WI38 (cell line): ENCODE results near the gene RGS16.
A peak's percentile ranks its signal among the peaks of the same experiment; 100 is the strongest.

Source experiments
- H3K4me3 ChIP-seq: 2 replicates; pipeline ENCODE4 v1.5.1; 2011; ENCODE audit warnings: low read depth, mild to moderate bottlenecking, control low read depth, low read length
- TF ChIP-seq, protein P1 (sequence below): IDR thresholded peaks from 2 replicates; pipeline ENCODE4 v1.5.1; 2012; ENCODE audit warnings: low read depth, mild to moderate bottlenecking, control low read depth, low read length

RGS16 gene

DNA sequence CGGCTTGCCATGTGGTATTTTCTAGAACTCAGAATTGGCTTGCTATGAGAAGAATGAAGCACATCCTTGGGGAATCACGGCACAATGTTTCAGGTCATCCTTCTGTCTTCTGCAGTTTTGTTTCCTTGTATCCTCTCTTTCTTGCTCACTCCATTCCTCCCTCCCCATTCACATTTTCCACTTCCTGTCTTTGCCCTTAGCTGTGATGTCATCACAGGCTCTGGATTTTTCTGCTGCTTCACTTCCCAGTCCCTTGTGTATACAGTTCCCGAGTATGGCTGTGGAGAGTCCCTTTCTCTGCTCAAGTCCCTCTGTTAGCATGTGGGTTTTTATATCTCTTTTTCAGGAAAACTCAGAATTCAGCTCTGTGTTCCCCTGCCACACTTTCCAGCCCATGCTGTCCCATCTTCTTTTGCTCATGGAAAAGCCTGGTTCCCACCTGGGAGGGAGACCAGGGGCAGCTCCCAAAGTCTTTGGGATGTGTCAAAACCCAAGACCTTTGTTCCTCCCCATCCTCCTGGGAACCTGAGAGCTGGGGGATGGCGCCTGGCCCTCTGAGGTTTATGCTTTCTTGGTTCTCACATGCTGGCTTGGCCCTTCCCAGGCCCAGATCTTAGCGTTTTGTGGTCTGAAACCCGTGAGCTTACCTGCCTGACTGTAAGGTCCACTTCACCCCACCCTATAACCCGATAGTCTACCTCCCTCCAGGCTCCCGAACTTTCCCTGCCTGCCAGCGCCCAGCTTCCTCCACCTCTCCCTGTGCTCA, 4.8 kb upstream of the RGS16 start:
- TF ChIP-seq, protein P1, sequence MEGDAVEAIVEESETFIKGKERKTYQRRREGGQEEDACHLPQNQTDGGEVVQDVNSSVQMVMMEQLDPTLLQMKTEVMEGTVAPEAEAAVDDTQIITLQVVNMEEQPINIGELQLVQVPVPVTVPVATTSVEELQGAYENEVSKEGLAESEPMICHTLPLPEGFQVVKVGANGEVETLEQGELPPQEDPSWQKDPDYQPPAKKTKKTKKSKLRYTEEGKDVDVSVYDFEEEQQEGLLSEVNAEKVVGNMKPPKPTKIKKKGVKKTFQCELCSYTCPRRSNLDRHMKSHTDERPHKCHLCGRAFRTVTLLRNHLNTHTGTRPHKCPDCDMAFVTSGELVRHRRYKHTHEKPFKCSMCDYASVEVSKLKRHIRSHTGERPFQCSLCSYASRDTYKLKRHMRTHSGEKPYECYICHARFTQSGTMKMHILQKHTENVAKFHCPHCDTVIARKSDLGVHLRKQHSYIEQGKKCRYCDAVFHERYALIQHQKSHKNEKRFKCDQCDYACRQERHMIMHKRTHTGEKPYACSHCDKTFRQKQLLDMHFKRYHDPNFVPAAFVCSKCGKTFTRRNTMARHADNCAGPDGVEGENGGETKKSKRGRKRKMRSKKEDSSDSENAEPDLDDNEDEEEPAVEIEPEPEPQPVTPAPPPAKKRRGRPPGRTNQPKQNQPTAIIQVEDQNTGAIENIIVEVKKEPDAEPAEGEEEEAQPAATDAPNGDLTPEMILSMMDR: no peak
- H3K4me3 ChIP-seq: no peak overlapping the region

DNA sequence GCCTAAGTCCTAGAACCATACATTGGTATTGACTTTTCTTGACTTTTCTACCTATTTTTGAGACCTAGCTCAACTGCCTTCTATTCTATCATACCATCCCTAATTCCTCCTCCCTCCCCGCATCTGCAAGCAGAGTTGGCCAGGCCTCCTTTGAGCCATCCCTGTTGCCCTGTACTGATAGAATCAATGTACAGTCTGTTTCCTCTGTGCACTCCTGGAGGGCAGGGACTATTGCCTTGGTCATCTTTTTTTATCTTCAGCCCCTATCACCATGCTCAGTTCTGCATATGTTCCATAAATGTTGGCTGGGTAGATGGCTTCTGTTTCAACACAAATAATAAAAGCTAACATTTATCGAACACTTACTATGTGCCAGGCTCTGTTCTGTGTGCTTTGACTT, 4.0 kb upstream of the RGS16 start:
- TF ChIP-seq, protein P1: no peak
- no peak overlapping the region for H3K4me3 ChIP-seq

DNA sequence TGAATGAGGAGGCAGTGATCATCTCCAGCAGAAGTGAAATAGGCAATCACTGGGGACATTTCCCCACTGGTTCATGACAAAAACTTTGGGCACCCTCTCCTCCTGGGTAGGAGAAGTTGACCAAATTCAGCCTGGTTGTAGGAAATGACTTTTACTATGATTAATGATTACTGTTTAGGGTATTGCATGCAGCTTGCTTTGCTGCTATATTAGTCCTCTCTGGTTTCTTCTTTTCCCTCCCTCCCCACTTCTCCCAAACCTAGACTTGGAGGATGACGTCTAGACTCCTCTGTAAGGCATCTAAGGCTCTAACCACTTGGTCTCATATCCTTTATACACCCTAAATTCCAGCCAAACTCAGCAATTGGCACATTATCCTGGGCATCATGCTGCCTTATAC, 3.4 kb upstream of the RGS16 start:
- no peak overlapping the region for H3K4me3 ChIP-seq
- TF ChIP-seq, protein P1: no peak

DNA sequence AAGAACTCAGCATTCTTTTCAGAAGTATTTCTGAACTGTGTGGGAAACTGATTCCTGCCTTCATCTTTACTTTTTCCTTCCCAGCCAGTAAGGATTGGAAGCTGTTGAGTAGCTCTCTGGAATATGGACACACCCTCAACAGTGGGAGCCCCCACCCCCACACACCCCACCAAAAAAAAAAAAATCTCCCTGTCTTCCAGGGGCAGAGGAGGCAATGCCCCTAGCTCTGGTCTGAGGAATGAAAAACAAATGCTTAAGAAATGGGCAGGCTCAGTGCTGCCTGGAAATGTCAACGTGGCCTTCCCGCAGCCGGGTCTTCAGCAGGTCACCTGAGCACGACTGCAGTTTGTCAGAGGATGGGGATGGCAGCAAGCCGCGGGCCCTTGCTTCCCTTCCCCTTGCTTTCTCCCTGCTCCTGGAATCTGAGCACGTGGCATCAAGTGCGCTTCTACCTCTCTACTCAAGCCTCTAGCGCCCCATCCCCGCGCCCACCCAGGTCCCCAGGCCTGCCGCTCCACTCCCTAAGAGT, 479 bp downstream of the RGS16 start:
- no peak overlapping the region for H3K4me3 ChIP-seq
- TF ChIP-seq, protein P1: no peak

DNA sequence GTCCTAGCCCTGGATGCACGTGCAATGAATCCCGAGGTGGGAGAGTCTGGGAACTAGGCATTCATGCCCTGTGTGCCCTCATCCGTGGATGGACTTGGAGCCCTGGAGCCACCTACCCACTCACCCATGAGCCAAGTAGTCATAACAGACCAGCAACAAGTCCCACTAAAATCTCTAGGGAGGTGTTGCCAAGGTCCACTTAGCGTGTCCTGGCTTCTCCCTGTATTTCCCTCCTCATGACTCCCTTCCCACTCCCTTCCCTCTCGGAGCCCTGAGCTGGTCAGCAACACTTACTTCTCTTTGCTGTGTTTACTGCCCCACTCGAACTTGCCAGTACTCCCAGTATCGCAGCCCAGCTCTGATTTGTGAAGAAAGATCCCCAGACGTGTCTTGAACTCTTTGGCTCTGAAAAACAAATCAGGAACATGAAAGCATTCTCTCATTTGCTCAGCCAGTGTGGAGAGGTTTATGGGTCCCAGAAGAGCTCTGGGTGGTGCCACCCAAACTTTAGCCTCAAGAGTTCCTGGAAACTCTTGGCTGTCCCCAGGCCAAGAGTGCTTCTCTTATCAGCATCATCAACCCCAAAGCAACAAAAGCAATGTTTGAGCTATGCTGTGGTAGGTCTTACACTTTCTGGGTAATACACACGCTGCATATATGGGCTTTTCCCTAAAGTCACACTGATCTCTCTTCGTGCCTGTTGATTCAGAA, 1.1 kb downstream of the RGS16 start:
- H3K4me3 ChIP-seq: no peak overlapping the region
- TF ChIP-seq, protein P1: no peak

DNA sequence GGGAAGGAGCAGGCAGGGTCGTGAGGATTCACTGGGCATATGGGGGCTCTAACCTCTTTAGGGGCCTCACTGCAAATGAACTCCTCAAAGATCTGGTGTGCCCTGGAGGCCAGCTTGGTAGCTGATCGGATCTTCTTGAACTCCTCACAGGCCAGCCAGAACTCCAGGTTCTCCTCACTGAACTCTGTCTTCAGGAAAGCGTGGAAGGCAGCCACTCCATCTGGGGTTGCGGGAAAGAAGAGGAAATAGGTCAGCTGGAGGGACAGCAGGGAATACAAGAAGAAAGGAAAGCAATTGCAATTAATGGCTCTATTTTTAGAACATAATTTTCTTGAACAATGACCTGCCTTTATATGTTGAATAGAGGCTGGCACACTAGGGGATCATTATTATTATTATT, 2.3 kb downstream of the RGS16 start:
- TF ChIP-seq, protein P1: no peak
- no peak overlapping the region for H3K4me3 ChIP-seq

DNA sequence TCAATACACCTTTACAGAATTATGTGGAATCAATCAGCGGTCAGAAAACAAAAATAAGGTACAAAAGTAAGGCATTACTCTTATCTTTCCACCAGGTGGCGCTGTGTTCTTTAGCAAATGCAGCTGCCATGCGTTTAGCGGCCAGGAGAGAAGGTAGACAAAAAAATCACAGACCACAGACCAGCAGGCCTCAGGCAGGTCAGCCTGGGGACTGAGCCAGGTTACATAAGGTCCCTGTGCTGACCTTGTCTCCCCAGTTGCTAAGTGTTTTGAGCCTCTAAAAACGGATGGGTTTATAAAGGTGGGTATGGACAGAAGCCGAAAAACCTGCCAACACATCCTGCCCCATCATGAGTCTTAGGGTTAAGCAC, 2.8 kb downstream of the RGS16 start:
- H3K4me3 ChIP-seq: no peak overlapping the region
- TF ChIP-seq, protein P1: peak; percentile 62
